ENCODE data around the gene PCSK7.

Gene PCSK7

GRCh38 chr11:117181586-117182550, 50.0 kb downstream of the PCSK7 start:
- DNase-seq (ENCODE audit: low spot score), result no peak

DNA sequence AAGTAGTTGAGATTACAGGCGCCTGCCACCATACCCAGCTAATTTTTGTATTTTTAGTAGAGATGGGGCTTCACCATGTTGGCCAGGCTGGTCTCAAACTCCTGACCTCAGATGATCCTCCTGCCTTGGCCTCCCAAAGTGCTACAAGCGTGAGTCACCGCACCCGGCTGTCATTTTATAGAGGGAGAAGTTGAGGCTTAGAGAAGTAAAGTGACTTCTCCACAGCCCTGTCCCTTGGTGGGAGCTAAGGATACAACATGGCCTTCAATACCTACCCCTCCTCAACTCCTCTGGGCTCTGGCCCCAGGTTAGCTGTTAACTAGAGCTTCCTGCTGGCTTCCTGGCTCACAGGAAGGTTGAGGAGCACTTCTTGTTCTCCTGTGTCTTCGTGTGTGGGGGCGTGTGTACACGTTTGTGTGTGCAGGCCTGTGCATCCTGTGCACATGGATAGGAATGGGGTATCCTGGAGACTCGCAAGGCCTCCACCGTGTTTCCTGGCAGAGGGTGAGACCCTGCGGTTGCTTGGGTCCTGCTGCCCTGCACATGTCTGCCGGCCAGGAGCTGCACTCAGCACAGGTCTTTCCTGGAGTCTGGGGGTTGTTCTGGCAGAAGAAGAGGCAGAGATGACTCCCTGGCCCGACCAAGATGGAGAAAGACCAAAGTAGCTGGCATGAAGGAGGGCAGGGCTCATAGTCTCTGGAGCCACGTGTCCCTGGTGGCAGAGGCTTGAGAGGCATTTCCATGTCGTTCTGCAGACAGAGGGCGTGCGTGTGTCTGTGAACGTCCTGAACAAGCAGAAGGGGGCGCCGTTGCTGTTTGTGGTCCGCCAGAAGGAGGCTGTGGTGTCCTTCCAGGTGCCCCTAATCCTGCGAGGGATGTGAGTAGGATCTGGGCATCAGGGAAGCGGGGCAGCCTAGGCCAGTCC, 51.0 kb downstream of the PCSK7 start:
- peak; percentile 92 for DNase-seq (ENCODE audit: low spot score)

DNA sequence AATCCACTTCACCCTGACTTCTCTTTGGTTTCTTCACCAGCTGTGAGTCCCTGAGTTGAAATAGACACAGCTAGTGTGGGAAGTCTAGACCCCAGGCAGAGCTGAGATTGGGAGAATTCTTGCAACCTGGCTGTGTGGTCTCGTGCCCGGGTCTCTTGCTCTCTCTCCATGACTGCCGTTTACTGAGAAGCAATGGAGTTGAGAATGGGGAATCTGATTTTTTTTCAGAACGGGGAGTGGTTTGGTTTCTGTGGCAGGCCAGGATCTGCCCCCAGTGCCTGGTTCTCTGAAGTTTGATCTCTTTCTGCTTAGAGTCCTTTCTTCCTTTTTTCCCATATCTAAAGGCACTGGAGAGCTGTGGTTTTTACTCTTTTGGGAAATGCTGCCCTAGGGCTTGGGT, 51.9 kb downstream of the PCSK7 start:
- DNase-seq (ENCODE audit: low spot score), result no peak

DNA sequence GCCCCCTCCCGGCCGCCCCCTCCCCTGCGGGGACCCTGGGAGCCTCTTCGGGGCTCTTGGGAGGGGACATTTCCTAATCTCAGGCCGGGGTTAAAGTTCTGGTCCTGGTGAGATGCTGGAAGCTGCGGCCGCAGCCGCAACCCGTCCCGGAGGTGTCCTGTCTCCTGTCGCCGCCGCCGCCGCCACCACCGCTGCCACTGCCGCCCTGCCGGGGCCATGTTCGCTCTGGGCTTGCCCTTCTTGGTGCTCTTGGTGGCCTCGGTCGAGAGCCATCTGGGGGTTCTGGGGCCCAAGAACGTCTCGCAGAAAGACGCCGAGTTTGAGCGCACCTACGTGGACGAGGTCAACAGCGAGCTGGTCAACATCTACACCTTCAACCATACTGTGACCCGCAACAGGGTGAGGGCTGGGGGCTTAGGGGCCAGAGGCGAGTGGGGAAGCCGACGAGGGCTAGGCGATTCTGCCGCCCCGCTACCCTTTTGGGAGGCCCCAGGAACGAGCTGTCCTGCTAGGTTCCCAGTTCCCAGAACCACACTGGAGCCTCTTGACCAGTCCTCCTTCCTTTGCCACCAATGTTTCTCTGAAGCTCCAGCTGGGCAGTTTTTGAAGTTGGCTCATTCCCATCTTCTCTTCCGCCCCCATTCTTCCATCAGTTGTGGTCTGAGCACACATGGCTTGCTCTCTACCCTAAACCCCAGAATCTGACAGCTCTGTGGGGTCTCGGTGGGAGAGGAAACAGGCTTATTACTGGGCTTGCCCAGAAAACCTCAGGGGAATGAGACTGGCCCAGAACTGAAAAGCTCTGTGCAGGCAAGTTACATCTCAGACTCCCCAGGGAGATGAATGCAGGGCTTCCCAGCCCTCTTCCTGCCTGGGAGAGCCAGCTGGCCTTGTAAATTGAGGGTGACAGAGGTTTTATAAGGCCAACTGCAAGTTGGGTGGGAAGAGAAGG, 52.5 kb downstream of the PCSK7 start:
- peak; percentile 43 for DNase-seq (ENCODE audit: low spot score)

DNA sequence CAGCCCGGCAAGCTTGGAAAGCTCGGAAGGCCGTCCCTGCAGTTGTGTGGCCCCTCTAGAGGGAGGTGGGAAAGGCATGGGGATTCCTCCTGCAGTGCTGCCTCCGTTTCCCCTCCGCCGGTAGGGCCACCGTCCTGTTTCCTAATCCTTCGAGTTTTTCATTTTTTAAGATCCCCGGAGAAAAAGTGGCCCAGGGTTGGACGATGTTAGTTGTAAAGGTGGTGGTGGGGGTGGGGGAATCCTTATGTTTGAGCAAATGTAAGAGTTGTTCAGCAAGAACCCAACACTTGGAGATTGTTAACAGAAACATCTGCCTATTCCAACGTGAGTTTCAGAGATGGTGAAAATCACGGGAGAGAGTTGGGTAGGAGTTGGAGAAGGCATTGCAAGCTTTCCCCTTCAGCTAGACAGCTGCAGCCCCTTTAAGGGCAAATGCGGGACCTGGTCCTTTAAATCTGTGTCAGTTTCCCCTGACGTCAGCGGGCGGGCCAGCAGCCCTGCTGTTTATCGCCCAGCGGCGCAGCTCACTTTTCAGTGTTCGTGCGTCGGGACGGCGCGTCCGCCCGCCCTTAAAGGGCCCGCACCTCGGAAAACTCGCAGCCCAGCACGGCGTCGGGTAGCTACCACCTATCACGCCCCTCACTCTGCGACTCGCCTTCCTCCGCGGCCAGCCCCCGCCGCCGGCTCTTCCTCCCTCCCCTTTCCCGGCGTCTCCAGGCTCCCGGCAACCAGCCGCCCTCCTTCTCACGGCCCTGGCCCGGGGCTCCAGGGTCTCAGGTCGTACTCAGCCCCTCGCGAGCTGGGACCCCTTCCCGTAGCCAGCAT, 53.5 kb downstream of the PCSK7 start, which contains the start of gene SIDT2:
SIDT2 (plus strand) TSS at position 534 of the 825 bp plus-strand sequence. CDS start 521 bp downstream, outside the sequence.
- DNase-seq (ENCODE audit: low spot score), result peak; percentile 98

DNA sequence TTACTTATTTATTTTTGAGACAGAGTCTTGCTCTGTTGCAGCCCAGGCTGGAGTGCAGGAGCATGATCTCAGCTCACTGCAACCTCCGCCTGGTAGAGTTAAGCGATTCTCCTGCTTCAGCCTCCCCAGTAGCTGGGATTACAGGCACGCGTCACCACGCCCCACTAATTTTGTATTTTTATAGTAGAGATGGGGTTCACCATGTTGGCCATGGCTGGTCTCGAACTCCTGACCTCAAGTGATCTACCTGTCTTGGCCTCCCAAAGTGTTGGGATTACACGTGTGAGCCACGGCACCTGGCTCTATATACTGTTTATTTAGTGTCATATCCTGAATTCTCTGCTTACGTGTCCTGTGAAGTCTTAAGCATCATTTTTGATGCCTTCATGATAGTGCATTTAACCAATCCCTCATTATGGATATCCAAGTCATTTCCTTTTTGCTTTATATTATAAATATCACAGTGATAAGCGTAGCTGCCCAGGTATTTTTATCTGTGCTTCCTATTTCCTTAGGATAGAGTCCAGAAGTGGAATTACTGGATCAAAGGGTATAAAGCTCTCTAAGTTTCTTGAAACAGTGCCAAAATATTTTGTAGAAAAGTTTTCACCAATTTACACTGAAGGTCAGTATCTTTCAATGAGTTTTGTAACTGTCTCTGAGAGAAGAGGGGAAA, 54.2 kb downstream of the PCSK7 start:
- no peak for DNase-seq (ENCODE audit: low spot score)

- DNase-seq (ENCODE audit: low spot score), result no peak
Measured at GRCh38 chr11:117176186-117176585, 55.7 kb downstream of the PCSK7 start.

- no peak for DNase-seq (ENCODE audit: low spot score)
Measured at GRCh38 chr11:117175781-117176180, 56.1 kb downstream of the PCSK7 start.

- DNase-seq (ENCODE audit: low spot score), result peak; percentile 82
Measured at GRCh38 chr11:117175104-117175503, 56.8 kb downstream of the PCSK7 start.

- no peak for DNase-seq (ENCODE audit: low spot score)
Measured at GRCh38 chr11:117172724-117173421, 59.0 kb downstream of the PCSK7 start.

- DNase-seq (ENCODE audit: low spot score), result no peak
Measured at GRCh38 chr11:117171404-117172061, 60.3 kb downstream of the PCSK7 start.

- no peak for DNase-seq (ENCODE audit: low spot score)
Measured at GRCh38 chr11:117171007-117171403, 60.9 kb downstream of the PCSK7 start.

DNA sequence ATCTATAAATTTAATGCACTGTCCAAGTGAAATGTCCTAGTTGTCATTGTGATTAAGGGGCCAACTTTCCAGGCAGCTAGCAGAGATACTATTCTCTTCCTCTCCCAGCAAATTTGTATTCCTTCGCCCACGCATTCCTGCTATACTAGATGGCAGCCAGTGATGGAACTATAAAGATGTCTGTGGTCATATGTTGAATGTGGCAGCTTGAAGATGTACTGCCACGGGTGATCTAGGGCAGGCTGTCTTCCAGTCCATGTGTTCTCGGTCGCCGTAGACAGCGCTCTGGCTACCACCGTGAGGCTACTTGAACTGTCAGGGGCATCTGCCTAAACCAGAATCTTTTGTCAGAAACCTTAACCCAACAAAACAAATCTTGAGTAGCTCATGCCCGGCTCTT, 61.7 kb downstream of the PCSK7 start:
- DNase-seq (ENCODE audit: low spot score), result no peak

- DNase-seq (ENCODE audit: low spot score), result no peak
Measured at GRCh38 chr11:117169736-117170135, 62.1 kb downstream of the PCSK7 start.

GRCh38 chr11:117166491-117166890, 65.4 kb downstream of the PCSK7 start:
- no peak for DNase-seq (ENCODE audit: low spot score)

- no peak for DNase-seq (ENCODE audit: low spot score)
Measured at GRCh38 chr11:117160826-117161225, 71.0 kb downstream of the PCSK7 start.

GRCh38 chr11:117159892-117160291, 72.0 kb downstream of the PCSK7 start:
- DNase-seq (ENCODE audit: low spot score), result no peak

DNA sequence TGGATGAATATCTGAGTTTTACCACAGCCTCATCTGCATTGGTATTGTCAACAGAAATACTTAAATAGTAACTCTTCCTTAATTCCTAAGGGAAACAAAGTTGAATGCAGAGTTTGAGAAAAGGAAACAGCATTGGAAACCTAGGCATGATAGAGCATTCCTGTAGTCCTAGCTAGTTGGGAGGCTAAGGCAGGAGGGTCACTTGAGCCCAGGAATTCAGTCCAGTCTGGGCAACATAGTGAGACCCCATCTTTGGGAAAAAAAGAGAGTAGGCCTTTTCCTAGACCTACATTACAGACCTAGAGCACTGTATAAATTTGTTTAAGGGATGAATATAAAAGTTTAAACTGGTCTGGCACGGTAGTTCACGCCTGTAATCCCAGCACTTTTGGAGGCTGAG, 74.4 kb downstream of the PCSK7 start:
- DNase-seq (ENCODE audit: low spot score), result no peak

DNA sequence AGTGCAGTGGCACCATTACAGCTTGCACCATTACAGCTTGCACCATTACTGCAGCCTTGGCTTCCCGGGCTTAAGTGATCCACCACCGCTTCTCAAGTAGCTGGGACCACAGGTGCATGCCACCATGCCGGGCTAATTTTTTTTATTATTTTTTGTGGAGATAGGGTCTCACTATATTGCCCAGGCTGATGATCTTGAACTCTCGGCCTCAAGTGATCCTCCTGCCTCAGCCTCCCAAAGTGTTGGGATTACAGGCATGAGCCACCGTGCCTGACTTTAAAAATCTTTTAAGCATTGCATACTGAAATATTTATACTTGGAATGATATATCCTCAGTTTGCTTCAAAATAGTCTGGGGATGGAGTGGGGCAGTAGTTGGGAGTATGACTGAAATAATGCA, 77.4 kb downstream of the PCSK7 start:
- no peak for DNase-seq (ENCODE audit: low spot score)

Data from Ammon's horn (tissue), 1 donor.